ENCODE results near the gene METTL25B.

GRCh38 chr1:156777573-156777972, 49.3 kb downstream of the METTL25B start:
- TF ChIP-seq CTCF (conservative IDR thresholded peaks at IDR 0.05) (no peak), EZH2 (IDR thresholded peaks at IDR 0.05; ENCODE audit: low read depth) (no peak)

Measured in PC-9 (cell line).